ENCODE measurements around the gene KDM4B.

Gene KDM4B

DNA sequence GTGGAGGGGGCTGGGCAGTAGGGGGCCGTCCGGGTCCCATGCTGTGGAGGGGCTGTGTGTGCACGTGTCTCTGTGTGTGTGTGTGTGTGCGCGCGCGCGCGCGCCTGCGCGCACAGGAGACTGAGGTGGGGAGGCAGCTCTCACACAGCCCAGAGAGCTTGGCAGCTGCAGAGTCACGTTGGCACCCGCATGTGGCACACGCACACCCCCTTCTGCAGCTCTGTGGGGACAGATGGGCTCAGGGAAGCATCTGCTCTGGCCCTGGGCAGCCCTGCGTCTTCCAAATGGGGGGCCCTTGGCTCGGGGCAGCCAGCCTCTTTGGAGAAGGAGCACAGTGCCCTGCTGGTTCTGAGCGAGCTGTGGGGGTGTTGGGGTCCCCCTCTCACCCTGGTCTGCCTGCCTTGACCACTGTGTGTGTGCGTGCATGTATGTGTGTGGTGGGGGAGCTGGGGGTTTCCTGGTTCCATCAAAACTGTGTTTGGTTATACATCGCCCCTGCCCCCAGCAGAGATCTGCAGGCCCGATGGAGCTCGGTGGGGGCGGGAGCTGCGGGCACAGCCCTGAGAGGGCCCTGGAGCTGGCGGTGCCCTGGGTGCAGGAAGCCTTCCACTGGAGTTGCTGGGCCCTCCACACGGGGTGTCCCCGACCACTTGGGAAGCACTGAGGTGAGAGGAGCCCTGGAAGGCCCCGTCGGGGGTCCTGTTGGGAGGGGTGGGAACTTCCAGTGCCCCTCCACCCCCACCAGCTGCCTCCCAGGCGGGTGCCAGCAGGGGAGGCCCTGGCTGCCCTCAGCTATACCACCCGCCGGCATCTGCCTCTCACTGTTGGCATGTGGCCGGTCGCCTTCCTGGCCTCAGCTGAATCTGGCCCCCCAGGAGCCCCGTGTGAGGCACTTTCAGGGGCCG lies 67.1 kb downstream of the KDM4B start:
- no peak for DNase-seq (ENCODE audit: low read depth)

DNA sequence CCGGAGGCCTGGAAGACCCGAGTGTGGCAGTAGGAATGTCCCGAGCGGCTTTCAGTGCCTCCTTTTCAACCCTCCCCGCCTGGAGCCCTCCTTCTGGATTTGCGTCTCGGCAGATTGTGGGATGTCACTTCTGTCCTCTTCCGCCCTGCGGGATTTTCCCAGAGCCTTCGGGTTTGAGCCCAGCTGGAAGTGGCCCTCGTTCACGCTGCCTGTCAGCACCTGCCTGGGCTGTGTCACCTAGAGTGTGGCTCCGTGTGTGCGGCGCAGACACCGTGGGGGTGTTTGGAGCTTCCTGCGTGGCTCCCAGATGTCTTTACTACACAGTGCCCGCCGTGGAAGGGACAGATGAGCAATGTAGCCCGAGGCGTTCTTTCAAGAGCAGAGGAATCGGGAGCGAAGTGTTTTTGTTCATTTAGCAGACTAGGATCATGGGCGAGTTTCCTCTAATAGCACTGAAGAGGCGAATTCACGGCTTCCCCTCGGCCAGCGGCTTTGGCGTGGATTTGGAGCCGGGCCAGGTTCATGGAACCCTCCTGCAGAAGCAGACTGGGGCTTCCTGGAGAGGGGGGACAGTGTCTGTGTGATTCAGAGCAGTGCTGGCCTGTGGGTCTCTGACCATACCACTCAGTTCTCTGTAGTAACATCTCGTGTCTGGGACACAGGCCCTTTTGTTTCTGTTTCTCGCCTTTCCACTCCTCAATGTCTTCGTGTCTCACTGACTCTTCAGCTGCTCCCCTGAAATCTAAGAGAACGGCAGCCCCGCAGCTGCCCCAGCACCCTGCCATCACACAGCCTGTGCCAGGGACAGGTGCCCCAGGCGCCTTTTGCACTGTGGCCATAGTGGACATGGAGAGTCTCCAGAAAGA lies 68.0 kb downstream of the KDM4B start:
- peak; percentile 57 for DNase-seq (ENCODE audit: low read depth)

DNA sequence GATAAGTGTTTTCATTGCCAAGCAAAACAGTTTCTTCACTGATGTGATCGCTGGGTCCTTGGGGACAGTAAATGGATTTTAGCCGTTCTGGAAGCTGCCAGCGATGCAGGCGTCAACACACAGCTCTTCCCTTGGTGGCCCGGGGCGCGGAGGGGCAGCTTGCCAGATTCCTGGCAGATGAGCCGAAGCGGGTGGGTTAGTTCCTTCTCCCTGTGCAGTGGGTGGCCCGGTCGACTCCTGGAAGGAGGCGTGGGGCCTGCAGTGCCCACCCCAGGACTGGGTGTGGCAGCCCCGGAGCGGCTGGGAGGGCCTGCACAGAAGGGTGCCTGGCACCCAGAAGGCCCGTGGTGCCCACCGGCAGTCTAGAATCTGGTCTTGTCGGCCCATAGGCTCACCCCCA lies 69.0 kb downstream of the KDM4B start:
- no peak for DNase-seq (ENCODE audit: low read depth)

DNA sequence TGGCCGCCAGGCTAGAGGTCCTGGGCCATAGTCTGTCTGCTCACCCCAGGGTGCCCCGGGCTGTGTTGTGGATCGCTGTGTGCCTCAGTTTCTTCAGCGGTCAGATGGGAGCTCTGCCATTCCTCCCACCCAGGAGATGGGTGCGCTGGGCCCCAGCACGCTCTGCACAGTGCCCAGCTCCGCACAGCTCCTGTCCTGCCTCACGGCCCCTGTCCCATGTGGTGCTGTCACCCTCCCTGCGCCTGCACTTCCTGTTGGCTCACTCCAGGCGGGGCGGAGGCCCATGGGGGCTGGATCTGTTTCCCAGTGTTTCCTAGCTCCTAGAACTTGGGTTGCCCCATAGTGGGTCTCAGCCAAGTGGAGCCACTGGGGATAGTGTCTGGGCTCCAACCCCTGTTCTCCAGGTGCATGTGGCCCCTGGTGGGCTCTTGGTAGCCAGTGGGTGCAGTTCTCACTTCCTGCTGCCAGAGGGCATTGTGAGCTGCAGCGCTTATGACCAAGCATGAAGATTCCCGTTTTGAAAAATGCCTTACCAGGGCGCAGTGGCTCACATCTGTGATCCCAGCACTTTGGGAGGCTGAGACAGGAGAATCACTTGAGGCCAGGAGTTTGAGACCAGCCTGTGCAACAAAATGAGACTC lies 69.8 kb downstream of the KDM4B start:
- DNase-seq (ENCODE audit: low read depth), result no peak

DNA sequence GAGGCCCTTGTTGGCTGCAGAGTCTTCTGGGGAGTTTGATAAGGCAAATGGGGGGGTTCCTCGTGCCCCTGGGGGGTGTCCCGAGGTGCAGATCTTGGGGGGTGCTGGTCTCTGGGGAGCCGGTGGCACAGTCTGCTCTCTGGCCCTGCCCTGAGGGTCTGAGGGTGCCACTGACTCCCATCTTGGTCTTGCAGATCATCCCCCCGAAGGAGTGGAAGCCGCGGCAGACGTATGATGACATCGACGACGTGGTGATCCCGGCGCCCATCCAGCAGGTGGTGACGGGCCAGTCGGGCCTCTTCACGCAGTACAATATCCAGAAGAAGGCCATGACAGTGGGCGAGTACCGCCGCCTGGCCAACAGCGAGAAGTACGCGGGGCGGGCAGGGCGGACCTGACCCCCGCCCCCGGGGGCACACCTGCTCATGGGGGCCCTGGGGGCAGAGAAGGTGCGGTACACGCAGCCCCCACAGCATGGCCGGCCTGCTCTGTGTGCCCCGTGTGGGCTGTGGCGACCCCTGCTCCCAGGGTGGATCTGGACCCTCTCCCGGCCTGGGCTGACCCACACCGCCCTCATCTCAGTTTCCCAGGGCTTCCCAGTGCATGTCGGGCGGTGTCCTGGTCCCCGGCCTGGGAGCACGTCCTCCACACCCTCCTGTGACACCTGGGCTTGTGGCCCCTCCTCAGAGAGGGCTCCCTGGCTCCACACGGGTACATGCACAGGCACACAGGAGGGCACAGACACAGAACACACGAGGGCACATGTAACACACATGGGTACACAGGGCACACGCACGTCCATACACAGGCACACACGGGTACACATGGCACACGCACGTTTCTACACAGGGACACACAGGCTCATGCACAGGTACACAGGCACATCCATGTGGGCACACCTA lies 71.0 kb downstream of the KDM4B start:
- no peak for DNase-seq (ENCODE audit: low read depth)

DNA sequence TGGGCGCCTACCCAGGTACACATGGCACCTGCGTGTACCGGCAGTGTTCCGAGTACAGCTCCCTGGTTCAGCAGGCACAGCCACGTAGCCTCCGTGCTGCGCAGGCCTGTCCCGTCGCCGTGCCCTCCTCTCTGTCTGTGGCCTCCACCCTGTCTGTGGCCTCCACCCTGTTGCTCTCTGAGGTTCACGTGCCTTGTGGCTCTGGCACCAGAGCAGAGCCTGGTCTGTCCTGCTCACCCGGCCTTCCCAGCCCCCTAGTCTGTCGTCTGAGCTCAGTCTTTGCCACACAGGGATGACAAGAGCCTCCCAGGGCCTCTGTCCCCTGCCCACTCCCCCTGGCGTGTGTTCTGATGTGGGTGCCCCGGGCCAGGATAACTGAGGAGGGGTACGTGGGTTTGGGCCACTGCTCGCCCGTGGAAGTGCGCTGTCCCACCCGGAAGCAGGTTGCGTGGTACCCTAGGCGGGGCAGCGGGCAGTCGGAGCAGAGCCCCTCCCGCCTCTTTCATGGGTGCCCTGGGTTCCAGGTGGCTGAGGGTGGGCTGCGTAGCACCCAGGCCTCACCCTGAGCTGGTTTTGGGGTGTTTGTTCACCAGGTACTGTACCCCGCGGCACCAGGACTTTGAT lies 71.7 kb downstream of the KDM4B start:
- DNase-seq (ENCODE audit: low read depth), result no peak

DNA sequence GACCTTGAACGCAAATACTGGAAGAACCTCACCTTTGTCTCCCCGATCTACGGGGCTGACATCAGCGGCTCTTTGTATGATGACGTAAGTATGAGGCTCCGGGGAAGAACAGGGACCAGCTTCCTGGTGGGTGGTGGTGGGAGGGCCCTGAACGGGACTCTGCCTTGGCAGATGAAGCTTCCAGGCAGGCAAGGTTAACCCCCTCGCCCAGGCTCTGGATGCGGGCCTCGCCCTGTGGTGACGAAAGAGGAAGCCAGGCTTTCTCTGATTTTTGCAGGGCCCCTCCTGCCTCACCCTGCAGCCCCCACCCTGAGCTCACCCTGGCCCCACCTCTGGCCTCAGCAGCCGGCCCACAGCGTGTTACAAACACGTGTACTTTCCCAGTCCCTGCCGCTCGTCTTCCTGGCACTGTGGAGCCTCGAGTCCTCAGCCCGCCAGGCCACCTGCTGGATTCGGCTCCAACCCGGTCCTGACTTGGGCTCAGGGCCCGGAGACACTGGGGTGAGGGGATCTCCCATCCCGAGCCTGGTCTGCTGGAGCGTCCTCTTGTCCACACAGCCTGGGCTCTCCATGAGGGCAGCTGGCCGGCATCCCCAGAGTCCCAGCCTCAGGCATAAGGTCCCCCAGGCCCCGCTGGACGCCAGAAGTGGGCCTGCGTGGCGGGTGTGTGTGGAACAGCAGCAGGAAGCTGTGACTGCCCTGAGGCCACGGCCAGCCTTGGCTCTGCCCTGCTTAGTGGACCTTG lies 72.4 kb downstream of the KDM4B start:
- DNase-seq (ENCODE audit: low read depth), result no peak

DNA sequence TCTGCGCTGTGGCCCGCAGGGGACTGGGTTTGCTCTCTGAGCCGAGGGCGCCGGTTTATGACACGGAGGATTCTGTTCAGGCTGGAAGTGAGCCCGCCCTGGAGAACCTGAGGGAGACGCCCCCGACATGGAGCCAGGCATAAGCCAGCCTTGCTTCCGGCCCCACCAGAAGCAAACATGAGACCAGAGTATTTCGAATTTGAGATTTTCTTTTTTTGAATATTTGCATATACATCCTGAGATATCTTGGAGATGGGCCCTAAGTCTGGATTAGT lies 72.9 kb downstream of the KDM4B start:
- no peak for DNase-seq (ENCODE audit: low read depth)

DNA sequence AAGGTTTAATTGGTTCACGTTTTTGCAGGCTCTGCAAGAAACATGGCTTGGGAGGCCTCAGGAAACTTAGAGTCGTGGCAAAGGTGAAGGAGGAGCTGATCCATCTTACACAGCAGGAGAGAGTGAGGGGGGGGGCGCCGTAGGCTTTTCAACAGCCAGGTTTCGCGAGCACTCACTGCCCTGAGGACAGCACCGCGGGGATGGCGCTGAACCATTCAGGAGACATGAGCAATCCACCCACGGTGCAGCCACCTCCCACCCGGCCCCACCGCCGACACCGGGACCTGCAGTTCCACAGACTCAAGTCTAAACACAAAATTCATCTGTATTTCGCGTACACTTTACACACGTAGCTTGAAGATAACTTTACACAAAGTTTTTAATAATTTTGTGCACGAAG lies 73.6 kb downstream of the KDM4B start:
- DNase-seq (ENCODE audit: low read depth), result no peak

DNA sequence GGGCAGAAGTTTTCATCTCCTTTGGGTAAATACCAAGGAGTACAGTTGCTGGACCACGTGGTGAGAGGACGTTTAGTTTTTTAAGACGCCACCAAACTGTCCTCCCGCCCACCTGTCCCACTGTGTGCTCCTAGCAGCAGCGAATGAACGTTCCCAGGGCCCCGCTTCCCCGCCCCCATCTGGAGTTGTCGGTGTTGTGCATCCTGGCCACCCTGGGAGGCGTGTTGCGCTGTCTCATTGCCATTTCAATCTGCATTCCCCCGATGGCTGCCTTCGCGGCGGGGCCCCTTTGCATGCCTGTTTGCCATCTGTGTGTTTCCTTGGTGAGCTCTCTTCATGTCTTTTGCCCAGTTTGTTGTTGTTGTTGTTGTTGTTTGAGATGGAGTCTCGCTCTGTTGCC lies 76.1 kb downstream of the KDM4B start:
- no peak for DNase-seq (ENCODE audit: low read depth)

DNA sequence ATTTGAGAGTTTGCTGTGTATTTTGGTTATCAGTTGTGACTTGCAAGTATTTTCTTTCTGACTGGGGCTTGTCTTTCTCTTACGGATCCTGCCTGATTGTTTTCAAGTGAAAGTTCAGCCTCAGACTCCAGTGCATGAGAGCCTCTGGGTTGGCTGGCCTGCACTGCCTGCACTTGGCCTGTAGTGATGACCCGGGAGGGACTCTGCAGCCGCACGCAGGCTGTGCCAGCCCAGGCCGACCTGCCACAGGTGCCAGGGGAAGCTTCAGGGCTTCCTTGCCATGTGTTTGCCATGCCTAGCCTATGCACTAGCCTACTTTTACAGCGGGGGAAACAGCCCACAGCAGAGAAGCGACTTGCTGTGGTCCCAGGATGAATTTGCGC lies 77.0 kb downstream of the KDM4B start:
- no peak for DNase-seq (ENCODE audit: low read depth)

DNA sequence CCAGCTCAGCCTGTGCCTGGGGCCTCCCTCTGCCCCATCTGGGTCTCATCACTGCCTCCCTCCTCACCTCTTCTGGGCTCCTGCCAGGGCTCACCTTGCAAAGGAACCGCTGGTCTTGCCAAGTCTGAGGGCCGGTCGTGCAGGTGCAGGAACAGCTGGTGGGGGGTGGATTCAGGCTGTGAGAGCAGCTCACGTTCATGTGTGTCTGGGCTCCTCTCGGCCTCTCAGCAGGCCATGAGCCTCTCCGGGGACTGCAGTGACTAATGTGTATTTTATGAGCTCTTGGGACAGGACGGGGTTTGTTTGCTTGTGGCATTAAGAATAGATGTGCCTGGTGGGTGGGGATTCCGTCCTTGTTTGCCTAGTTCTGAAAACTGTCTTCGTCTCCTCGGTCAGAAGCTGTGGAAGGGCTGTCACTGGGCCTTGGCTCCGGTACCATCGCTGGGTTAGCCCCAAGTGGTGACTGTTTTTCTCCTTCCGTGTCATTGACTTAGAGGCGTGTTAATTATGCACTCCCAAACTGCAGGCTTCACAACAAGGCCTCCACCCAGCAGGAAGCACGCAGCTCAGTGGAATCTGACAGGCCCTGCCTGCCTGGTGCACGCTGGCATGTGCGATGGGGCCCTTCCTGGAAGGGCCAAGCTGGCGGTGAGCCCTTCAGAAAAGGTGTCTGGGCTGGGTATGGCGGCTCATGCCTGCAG lies 77.6 kb downstream of the KDM4B start:
- DNase-seq (ENCODE audit: low read depth), result peak; percentile 60

DNA sequence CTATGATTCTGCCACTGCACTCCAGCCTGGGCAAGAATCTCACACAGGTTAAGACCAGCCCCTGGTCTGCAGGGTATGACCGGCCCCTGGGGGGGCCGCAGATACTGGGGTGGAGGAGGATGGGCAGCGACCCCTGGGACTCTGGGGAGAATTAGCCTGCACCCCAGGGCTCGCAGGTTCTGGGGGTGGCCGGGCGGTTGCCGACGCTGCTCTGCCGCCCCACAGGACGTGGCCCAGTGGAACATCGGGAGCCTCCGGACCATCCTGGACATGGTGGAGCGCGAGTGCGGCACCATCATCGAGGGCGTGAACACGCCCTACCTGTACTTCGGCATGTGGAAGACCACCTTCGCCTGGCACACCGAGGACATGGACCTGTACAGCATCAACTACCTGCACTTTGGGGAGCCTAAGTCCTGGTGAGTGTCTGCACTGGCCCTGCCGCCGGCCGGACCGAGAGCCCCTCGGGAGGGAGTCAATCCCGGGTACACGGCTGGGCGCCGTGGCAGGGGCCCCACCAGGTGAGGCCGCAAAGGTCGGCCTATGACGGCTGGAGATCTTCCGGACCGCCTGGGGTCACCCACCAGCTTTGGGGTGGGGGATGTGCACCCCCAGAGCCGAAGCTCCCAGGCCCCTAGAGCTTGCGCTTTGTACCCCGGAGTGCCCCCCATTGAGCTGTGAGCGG lies 78.5 kb downstream of the KDM4B start:
- no peak for DNase-seq (ENCODE audit: low read depth)

DNA sequence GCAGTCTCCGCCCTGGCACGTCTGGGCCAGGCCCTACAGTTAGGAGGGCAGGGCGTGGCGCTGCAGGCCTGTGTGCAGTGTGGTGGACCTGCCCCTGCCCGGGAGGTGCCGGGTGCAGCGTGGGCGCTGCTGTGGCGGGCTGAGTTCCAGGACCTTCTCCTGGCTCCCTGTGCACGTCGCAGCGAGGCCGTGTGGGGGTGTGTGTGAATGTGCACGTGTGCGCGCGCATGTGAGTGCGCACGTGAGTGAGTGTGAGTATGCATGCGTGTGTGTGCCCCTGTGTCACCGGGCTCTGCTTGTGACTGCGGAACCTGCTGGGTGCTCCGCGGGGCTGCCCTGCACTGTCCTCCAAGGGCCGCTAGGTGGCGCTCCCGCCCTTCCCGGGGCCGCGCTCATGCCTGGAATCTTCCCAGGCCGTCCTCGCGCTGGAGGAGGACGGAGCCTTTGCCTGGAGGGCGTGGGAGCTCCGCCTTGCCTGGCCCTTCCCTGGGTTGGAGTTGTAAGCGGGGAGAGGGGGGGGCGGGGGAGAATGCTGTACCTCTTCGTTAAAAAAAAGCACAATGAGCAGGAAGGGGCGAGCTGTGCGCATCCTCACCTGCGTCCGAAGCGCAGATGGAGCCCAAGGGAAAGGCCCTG lies 79.3 kb downstream of the KDM4B start:
- peak; percentile 75 for DNase-seq (ENCODE audit: low read depth)

DNA sequence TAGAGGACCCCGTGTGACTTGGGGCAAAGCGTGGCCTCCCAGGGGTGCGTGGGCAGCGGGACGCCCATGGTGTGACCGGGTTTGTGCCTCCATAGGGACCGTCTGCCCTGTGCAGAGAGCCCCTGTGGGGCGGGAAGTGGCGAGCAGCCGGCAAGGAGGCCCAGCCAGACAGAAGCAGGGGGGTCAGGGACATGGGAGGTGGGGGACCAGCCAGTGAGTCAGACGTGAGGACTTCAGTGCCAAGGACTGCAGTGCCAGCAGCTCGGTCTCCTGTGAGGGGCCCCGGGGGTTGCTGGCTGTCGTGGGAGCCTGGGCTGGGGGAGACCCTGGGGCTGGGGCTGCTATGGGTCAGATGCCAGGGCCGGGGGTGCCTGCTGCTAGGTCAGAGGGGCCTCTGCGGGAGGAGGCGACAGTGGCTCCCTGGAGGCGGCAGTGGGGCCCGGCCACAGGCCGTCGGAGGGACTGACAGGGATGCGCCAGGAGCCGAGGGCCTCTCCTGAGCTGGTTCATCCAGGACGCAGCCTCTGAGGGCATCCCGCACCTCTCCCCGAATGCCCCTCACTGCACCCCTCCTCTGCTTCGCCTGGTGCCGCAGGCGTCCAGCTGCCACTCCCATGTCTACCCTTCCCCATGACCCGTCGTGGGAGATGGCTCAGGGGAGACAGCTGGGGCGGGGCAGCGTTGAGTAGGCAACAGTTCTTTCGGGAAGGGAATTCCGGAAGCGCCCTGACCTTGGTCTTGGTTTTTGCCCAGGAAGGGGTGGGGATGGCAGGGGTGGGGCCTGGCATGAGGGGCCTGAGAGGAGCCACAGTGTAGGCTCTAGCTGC lies 80.0 kb downstream of the KDM4B start:
- peak; percentile 69 for DNase-seq (ENCODE audit: low read depth)

DNA sequence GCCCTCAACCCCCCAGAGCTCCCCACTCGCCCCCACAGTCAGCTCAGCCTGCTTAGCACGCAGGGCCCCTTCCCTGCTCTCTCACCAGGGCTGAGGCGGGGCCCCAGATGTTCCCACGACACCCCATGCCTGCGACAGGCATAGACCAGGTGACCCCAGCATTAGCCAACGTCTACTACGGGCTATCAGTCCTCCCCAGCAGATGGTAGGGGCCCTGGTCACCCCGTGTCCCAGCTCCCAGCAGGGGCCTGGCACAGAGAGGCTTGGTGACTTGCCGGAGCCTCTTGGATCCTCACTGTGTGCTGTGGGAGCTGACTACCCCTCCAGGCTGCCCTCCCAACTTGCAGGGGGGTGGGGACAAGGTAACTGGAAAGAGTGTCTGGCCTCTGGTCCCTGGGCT lies 80.6 kb downstream of the KDM4B start:
- no peak for DNase-seq (ENCODE audit: low read depth)

DNA sequence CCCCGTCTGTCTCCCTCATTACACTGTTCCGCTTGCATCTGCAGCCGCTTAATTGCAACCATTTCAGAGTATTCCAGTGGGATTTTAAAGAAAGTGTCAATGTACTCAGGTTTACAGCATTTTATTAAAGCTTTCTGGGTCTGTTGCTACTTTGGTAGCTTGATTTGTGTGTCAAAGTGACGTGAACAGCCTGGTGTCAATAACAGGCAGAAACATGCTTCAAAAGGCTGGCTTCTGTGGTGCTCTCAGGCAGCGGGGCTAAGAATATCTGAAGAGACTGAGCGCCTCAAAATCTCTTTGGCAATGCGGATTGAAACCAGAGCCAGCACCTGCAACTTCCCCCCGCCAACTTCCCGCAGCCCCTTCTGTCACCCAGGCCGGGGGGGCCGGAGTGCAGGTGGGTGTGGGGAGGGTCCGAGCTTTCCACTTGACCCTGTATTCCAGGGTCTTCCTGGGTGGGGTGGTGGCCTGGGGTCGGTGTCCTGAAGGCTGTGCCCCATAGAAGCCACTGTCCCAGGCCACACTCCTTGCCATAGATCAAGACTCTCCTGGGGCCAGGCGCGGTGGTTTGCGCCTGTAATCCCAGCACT lies 81.2 kb downstream of the KDM4B start:
- DNase-seq (ENCODE audit: low read depth), result no peak

DNA sequence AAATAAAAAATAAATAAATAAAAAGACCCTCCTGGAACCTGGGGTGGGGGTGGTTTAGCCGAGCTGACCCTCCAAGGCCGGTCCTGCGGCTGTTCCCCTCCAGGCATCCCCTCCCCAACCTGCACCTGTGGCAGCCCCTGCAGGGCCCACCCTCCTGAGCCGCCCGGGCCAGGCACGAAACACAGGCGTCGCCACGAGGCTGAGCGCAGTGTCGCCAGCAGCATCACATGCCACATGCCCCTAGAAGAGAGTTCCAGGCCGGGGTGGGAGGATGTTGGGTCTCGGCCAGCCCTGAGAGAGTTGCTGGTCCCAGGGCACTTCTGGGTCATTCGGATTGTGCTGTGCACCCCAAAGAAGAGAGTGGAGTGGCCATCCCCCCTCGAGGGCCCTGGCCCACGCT lies 82.0 kb downstream of the KDM4B start:
- DNase-seq (ENCODE audit: low read depth), result no peak
